Stomach (tissue), 9 donors: ENCODE results near the gene ABCE1. TPM values are rescaled to one million over a fixed set of nuclear protein-coding genes. Genes with fewer than 3 reads are reported as not detected.

Experiments used
- DNase-seq, 2 donors: peaks; one replicate each; pipeline versions ENCODE4 v3.0.0 to v3.0.0-alpha.2; 2013 to 2019
- H3K27ac ChIP-seq, 5 donors: fragments of 200-600 bp in 4 of 5; sonication (generic) in 4 of 5; one replicate each; pipeline ENCODE4 v1.5.1; 2013 to 2019; ENCODE audit warnings: mild to moderate bottlenecking in 1 of 5, moderate library complexity in 1 of 5
- H3K27me3 ChIP-seq, 3 donors: fragments of 200-600 bp; sonication (generic); one replicate each; pipeline ENCODE4 v1.5.1; 2017 to 2019; ENCODE audit warnings: mixed run types in 1 of 3
- H3K36me3 ChIP-seq, 4 donors: fragments of 200-600 bp; sonication (generic); 1 replicate in 3 of 4; 2 replicates in 1 of 4; pipeline ENCODE4 v1.5.1; 2016 to 2019
- H3K4me1 ChIP-seq, 4 donors: fragments of 200-600 bp; sonication (generic); one replicate each; pipeline ENCODE4 v1.5.1; 2016 to 2019
- H3K4me3 ChIP-seq, 4 donors: fragments of 200-600 bp; sonication (generic) in 3 of 4; one replicate each; pipeline ENCODE4 v1.5.1; 2016 to 2019; ENCODE audit warnings: mild to moderate bottlenecking in 1 of 4
- H3K9me3 ChIP-seq, 4 donors: fragments of 200-600 bp; sonication (generic); one replicate each; pipeline ENCODE4 v1.5.1; 2016 to 2019
- CTCF ChIP-seq, 7 experiments: fragments of 450-650 bp in 4 of 7; fragments of 200-600 bp in 3 of 7; sonication (generic) in 3 of 7; IDR thresholded peaks; one replicate each; pipeline ENCODE4 v1.5.1; 2016 to 2019; ENCODE audit warnings: antibody characterized with exemption in 7 of 7, control low read depth in 2 of 7, mild to moderate bottlenecking in 1 of 7
- EP300 ChIP-seq: sonication (generic); formaldehyde crosslinking; IDR thresholded peaks from one replicate; pipeline ENCODE4 v1.6.1; 2017; ENCODE audit warnings: antibody characterized with exemption
- POLR2A ChIP-seq, 4 donors: fragments of 450-650 bp; IDR thresholded peaks; one replicate each; pipeline ENCODE4 v1.6.1; 2016; ENCODE audit warnings: antibody characterized with exemption in 4 of 4, control low read depth in 2 of 4, mild to moderate bottlenecking in 1 of 4, moderate library complexity in 1 of 4
- POLR2AphosphoS5 ChIP-seq, 3 donors: sonication (generic); formaldehyde crosslinking; IDR thresholded peaks; one replicate each; pipeline ENCODE4 v1.6.1; 2016; ENCODE audit warnings: antibody characterized with exemption in 3 of 3
- WGBS, 5 donors: extraction: QIAGEN DNeasy Blood & Tissue Kit in 3 of 5; methylation state at CpG; one replicate each; pipeline versions ENCODE4 v1.1.5 to v1.1.7; 2013 to 2018; 5-methylcytosine and 5-hydroxymethylcytosine counted together
- intact Hi-C: fragments of 100-400 bp; cut with DNase I; formaldehyde crosslinking; loops from one replicate; pipeline ENCODE4 v1.15.1; 2023; ENCODE audit warnings: low total_unique reads
- polyA plus RNA-seq, 3 donors: library from polyadenylated mRNA; stranded (reverse); fragments of 200-250 nt; gene quantifications; one replicate each; pipeline ENCODE4 v1.2.3, GENCODE V29; 2013
- total RNA-seq, 5 donors: library from RNA; depleted of rRNA; stranded (reverse); fragments of >200 nt; gene quantifications; one replicate each; pipeline versions ENCODE4 v1.1.0 to v1.2.3, GENCODE V29; 2014 to 2016
- donor health status: healthy with polysubstance abuse.
- donor health status: Bipolar disorder and iron deficiency.
- donor health status: healthy.

Gene ABCE1
- total and polyA plus RNA-seq, 8 donors: 16.9 to 108 (median 29.3) TPM

DNA sequence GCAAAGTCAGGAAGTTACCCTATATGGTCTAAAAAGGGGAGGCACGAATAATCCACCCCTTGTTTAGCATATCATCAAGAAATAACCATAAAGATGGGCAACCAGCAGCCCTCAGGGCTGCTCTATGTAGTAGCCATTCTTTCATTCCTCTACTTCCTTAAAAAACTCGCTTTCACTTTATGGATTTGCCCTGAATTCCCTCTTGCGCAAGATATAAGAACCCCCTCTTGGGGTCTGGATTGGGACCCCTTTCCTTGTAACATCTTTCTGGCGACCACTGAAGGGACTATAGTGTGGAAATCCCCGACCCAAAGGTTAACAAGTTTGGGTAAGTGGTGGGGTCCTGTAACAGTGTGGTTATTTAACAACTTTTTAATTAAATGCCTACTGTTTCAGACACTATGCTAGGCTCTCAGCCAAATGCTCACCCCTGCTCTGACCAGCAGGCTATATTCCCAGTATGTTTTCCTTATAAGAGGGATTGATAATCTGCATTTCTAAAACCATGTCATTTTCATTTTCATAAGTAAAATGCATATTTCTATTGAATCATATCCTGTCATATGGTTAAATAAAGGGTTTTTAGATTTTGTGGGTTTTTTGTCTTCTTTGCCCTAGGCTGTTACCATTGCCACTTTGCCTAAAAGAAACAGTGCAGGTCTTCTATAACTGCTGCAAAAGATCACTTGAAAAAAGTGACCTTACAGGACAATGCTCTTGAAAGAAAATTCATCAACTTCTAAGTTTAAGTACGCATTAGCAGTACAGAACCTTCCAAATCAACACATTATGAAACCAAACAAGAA, 41.6 kb upstream of the ABCE1 start:
- no peak overlapping the region for H3K4me3 ChIP-seq
- WGBS, 5 donors: 92 to 97% (median 96%) methylated on average over 6 of the region's 6 CpGs

GRCh38 chr4:145058256-145058655, 39.9 kb upstream of the ABCE1 start:
- no peak overlapping the region for H3K4me3 ChIP-seq
- H3K36me3 ChIP-seq: peaks cover 0 to 5% (median 0%) of the 10 kb centered on the region in 4 donors
- H3K9me3 ChIP-seq: no peaks in the 10 kb centered on the region
- intact Hi-C loops: no loop called here
- no peak for DNase-seq
- H3K27me3 ChIP-seq: no peaks in the 10 kb centered on the region
- H3K4me1 ChIP-seq: peaks cover 0 to 17% (median 3%) of the 10 kb centered on the region in 4 donors
- TF ChIP-seq EP300 (no peak), POLR2A (IDR thresholded peaks at IDR 0.05) (no peak), CTCF (IDR thresholded peaks at IDR 0.05) (no peak), POLR2AphosphoS5 (IDR thresholded peaks at IDR 0.05) (no peak)
- H3K27ac ChIP-seq: no peak overlapping the region

More for the DNA sequence above, 41.6 kb upstream of the ABCE1 start:
- DNase-seq: no peak
- Histone ChIP-seq H3K4me1 (peaks cover 0 to 17% (median 3%) of the 10 kb centered on the region in 4 donors), H3K9me3 (no peaks in the 10 kb centered on the region), H3K27ac (no peak overlapping the region), H3K27me3 (no peaks in the 10 kb centered on the region), H3K36me3 (no peaks in the 10 kb centered on the region)
- intact Hi-C loops: no loop called here
- no peak for TF ChIP-seq POLR2AphosphoS5 (IDR thresholded peaks at IDR 0.05)
- no peak for TF ChIP-seq CTCF (IDR thresholded peaks at IDR 0.05)
- TF ChIP-seq POLR2A (IDR thresholded peaks at IDR 0.05): no peak
- no peak for TF ChIP-seq EP300

- Histone ChIP-seq H3K27me3 (no peaks in the 10 kb centered on the region), H3K9me3 (no peaks in the 10 kb centered on the region), H3K4me1 (peaks cover 0 to 33% (median 11%) of the 10 kb centered on the region in 4 donors), H3K4me3 (no peak overlapping the region), H3K27ac (no peak overlapping the region), H3K36me3 (peaks cover 0 to 10% (median 2%) of the 10 kb centered on the region in 4 donors)
- intact Hi-C loops: no loop called here
- peak in 1 of 2 donors; percentile 75 for DNase-seq
- peak in 3 of 7 experiments; percentile 29 to 41 (median 37) for TF ChIP-seq CTCF (IDR thresholded peaks at IDR 0.05)
- TF ChIP-seq POLR2AphosphoS5 (IDR thresholded peaks at IDR 0.05): no peak
- WGBS, 5 donors: 55 to 59% (median 57%) methylated on average over 6 of the region's 6 CpGs
These were observed 36.7 kb upstream of the ABCE1 start for GRCh38 chr4:145061318-145061920.

DNA sequence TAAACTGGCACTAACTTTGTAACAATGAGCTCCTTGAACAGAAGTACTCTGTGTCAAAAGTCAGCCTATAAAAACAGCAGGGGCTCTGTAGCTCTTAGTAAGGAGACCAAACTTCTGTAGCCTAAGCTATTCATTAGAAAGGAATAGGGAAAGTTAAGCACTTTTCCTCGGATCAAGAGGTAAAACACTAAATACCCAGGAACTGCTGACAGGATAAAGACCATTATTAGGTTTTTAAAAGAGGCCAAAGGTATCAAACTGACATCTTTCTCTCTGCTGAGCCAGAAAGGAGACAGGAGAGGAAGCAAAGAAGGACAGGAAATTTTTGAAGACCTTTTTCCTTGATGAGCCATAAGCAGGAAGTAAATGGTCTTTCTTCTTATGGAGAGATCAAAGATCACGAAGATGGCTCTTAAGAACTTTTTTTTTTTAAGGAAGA, 32.0 kb upstream of the ABCE1 start:
- H3K36me3 ChIP-seq: peaks cover 0 to 17% (median 4%) of the 10 kb centered on the region in 4 donors
- TF ChIP-seq EP300 (no peak), CTCF (IDR thresholded peaks at IDR 0.05) (no peak), POLR2A (IDR thresholded peaks at IDR 0.05) (no peak), POLR2AphosphoS5 (IDR thresholded peaks at IDR 0.05) (no peak)
- peak overlapping the region in 1 of 5 donors; percentile 21 for H3K27ac ChIP-seq
- peaks cover 0 to 23% (median 10%) of the 10 kb centered on the region in 4 donors for H3K4me1 ChIP-seq
- H3K27me3 ChIP-seq: no peaks in the 10 kb centered on the region
- DNase-seq: peak in 1 of 2 donors; percentile 14
- intact Hi-C loops: no loop called here
- WGBS, 5 donors: 46 to 55% (median 52%) methylated on average over 2 of the region's 2 CpGs
- H3K9me3 ChIP-seq: no peaks in the 10 kb centered on the region
- no peak overlapping the region for H3K4me3 ChIP-seq
